ENCODE results near the gene NKX2-4. TPM values are rescaled to one million over a fixed set of nuclear protein-coding genes. Genes with fewer than 3 reads are reported as not detected.

Gene NKX2-4
- total RNA-seq, result not detected

DNA sequence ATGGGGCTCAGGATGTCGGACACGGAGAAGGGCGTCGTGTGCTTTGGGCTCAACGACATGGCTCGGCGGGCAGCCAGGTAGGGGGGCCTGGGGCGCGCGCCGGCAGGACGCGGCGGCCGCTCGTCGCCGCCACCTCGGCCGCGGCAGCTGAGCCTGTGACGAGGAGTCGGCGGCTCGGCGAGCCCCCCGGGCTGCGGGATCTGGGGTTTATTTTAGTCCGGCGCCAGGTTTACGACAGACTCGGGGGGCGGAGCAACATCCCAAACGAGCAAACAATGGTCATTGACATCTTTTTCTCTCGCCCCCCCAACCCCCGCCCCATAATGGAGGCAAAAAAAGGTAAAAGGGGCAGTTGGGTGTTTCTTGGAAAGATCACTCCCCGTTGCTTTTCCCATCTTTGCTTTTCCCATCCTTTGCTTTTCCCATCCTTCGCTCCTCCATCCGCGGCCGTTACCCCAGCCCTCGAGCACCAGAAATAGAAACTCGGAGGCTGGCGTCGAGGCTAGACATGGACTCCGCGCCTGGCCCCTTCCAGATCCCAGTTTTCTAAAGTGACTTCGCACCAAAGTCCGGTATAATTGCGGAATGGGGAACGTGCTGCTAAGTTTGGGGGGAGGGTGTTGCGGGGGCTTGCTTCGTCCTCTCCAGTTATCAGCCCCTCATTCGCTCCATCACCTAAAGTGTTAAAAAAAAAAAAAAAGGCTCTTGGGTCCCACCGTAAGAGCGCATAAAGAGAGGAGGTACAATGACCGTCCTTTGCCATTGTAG lies at the start of gene NKX2-4:
NKX2-4 (minus strand) TSS at position 186 of the 768 bp plus-strand sequence; CDS start at position 59, 127 bp downstream.
- 10 to 15% methylated on average over 30 to 46 of the region's 57 CpGs for WGBS, 2 donors
- no peak for TF ChIP-seq CTCF (IDR thresholded peaks at IDR 0.05)
- no peak for TF ChIP-seq POLR2A (IDR thresholded peaks at IDR 0.05)
- intact Hi-C loops (cut with DNase I; ENCODE audit: low total_unique reads), result no loop called here
- no peak within 1 kb of the TSS for H3K4me3 ChIP-seq (ENCODE audit: low read depth, poor library complexity, severe bottlenecking)
- no peak for DNase-seq (ENCODE audit: low spot score in 2 of 2)

DNA sequence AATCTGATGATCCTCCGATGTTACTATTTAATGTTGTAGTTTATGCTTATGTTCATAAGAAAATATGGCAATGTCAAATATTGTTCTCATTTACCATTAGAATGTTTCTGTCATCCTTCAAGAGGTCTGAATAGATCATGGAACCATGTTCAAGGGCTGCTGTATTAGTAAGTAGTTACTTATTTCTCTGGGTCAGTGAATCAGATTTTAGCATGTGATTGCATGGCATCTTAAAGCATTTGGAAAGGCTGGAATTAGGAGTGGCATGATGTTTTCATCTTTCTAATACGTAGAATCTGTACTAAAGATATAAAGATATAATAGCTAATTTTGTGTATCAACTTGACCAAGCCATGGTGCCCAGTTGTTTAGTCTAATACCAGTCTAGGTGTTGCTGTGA lies 40.5 kb upstream of the NKX2-4 start:
- intact Hi-C loops (cut with DNase I; ENCODE audit: low total_unique reads), result no loop called here
- 85 to 86% methylated on average over 2 of the region's 2 CpGs for WGBS, 2 donors
- TF ChIP-seq POLR2A (IDR thresholded peaks at IDR 0.05) (no peak), CTCF (IDR thresholded peaks at IDR 0.05) (no peak)
- H3K4me3 ChIP-seq (ENCODE audit: low read depth, poor library complexity, severe bottlenecking), result no peak overlapping the region
- no peak for DNase-seq (ENCODE audit: low spot score in 2 of 2)

DNA sequence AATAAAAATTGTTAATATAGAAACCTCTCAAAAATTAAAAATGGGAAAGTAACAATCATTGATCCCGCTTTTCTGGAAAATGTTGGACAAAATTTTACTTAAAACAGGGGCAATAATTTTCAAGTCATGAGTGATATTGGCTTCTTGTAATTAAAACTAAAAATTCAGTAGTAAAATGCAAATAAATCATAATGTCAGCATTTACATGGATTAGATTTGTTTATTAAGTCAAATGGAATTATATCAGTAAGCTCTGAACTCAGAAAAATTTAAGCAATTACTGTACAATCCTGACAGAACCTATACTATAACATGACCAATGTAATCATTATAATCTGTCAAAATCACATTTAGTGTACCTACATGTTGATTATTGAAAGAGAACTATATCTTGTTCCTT lies 39.9 kb upstream of the NKX2-4 start:
- H3K4me3 ChIP-seq (ENCODE audit: low read depth, poor library complexity, severe bottlenecking), result no peak overlapping the region
- DNase-seq (ENCODE audit: low spot score in 2 of 2), result no peak
- intact Hi-C loops (cut with DNase I; ENCODE audit: low total_unique reads), result no loop called here
- 77 to 96% methylated on average over 1 of the region's 1 CpG for WGBS, 2 donors
- TF ChIP-seq POLR2A (IDR thresholded peaks at IDR 0.05) (no peak), CTCF (IDR thresholded peaks at IDR 0.05) (no peak)

- H3K4me3 ChIP-seq (ENCODE audit: low read depth, poor library complexity, severe bottlenecking), result no peak overlapping the region
- intact Hi-C loops (cut with DNase I; ENCODE audit: low total_unique reads), result no loop called here
- 52 to 60% methylated on average over 4 of the region's 4 CpGs for WGBS, 2 donors
- TF ChIP-seq POLR2A (IDR thresholded peaks at IDR 0.05), result no peak
- no peak for TF ChIP-seq CTCF (IDR thresholded peaks at IDR 0.05)
- no peak for DNase-seq (ENCODE audit: low spot score in 2 of 2)
These were observed 38.9 kb upstream of the NKX2-4 start for GRCh38 chr20:21436205-21436604.

GRCh38 chr20:21435576-21435975 lies 38.2 kb upstream of the NKX2-4 start:
- no peak for DNase-seq (ENCODE audit: low spot score in 2 of 2)
- WGBS, 2 donors, result 17 to 43% methylated on average over 3 of the region's 3 CpGs
- H3K4me3 ChIP-seq (ENCODE audit: low read depth, poor library complexity, severe bottlenecking), result no peak overlapping the region
- TF ChIP-seq CTCF (IDR thresholded peaks at IDR 0.05), result no peak
- no peak for TF ChIP-seq POLR2A (IDR thresholded peaks at IDR 0.05)
- intact Hi-C loops (cut with DNase I; ENCODE audit: low total_unique reads), result no loop called here
